ENCODE results near the gene COL15A1. TPM values are rescaled to one million over a fixed set of nuclear protein-coding genes. Genes with fewer than 3 reads are reported as not detected.

COL15A1 gene
- total RNA-seq, 4 donors from 2014 or later = 25.8 to 55.3 (median 36.0) TPM

DNA sequence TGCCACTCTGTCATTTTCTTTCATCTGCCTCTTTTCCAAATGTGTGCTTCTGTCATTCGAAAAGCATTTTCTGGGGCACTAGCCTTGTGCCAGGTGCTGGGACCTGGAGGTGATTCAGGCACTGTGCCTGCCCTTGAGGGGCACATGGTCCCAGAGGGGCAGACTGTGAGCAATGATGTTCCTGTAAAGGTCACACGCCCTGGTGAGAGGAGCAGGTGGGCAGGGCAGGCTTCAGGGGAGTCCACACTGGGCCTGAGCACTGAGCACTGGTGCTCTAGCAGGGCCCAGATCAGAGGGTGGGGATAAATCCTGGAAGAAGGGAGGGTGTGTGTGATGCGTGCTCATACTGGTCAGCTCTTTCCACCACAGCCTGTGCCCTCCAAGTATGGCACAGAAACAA is 77.8 kb downstream of the COL15A1 start:
- H3K4me1 ChIP-seq = peaks cover 0 to 25% (median 0%) of the 10 kb centered on the region in 4 donors
- peaks cover 0 to 59% (median 0%) of the 10 kb centered on the region in 3 donors for H3K36me3 ChIP-seq
- TF ChIP-seq, protein P1, sequence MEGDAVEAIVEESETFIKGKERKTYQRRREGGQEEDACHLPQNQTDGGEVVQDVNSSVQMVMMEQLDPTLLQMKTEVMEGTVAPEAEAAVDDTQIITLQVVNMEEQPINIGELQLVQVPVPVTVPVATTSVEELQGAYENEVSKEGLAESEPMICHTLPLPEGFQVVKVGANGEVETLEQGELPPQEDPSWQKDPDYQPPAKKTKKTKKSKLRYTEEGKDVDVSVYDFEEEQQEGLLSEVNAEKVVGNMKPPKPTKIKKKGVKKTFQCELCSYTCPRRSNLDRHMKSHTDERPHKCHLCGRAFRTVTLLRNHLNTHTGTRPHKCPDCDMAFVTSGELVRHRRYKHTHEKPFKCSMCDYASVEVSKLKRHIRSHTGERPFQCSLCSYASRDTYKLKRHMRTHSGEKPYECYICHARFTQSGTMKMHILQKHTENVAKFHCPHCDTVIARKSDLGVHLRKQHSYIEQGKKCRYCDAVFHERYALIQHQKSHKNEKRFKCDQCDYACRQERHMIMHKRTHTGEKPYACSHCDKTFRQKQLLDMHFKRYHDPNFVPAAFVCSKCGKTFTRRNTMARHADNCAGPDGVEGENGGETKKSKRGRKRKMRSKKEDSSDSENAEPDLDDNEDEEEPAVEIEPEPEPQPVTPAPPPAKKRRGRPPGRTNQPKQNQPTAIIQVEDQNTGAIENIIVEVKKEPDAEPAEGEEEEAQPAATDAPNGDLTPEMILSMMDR (IDR thresholded peaks at IDR 0.05) = no peak
- TF ChIP-seq EP300 (IDR thresholded peaks at IDR 0.05) = no peak
- TF ChIP-seq POLR2A (IDR thresholded peaks at IDR 0.05) = no peak
- no peak overlapping the region for H3K4me3 ChIP-seq
- no peaks in the 10 kb centered on the region for H3K27me3 ChIP-seq
- 86 to 87% methylated on average over 3 of the region's 3 CpGs for WGBS, 2 donors
- H3K27ac ChIP-seq = peak overlapping the region in 1 of 4 donors; percentile 82
- no peaks in the 10 kb centered on the region for H3K9me3 ChIP-seq
- no peak for DNase-seq (ENCODE audit: low spot score in 2 of 2)

DNA sequence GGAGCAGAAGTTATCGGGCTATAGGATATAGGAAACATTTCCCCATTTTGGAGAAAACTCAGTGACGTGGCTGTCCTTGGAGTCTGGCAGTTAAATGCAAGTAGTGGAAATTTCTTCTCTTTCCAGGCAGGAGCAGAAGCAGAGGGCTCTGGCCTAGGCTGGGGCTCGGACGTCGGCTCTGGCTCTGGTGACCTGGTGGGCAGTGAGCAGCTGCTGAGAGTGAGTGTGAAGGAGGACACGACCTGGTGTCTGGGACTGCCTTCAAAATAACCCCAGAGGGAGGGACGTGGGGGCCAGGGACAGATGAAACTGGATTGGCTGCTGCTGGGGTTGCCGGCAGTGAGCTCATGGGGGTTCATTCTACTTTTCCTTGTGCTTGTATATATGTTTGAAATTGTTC is 79.5 kb downstream of the COL15A1 start:
- H3K4me1 ChIP-seq = peaks cover 0 to 25% (median 0%) of the 10 kb centered on the region in 4 donors
- DNase-seq (ENCODE audit: low spot score in 2 of 2) = no peak
- peaks cover 0 to 62% (median 0%) of the 10 kb centered on the region in 3 donors for H3K36me3 ChIP-seq
- TF ChIP-seq, protein P1 (IDR thresholded peaks at IDR 0.05) = no peak
- TF ChIP-seq EP300 (IDR thresholded peaks at IDR 0.05) (no peak), POLR2A (IDR thresholded peaks at IDR 0.05) (no peak)
- H3K27me3 ChIP-seq = no peaks in the 10 kb centered on the region
- H3K9me3 ChIP-seq = no peaks in the 10 kb centered on the region
- WGBS, 2 donors = 68 to 74% methylated on average over 8 of the region's 8 CpGs
- no peak overlapping the region for H3K4me3 ChIP-seq
- peak overlapping the region in 1 of 4 donors; percentile 61 for H3K27ac ChIP-seq

DNA sequence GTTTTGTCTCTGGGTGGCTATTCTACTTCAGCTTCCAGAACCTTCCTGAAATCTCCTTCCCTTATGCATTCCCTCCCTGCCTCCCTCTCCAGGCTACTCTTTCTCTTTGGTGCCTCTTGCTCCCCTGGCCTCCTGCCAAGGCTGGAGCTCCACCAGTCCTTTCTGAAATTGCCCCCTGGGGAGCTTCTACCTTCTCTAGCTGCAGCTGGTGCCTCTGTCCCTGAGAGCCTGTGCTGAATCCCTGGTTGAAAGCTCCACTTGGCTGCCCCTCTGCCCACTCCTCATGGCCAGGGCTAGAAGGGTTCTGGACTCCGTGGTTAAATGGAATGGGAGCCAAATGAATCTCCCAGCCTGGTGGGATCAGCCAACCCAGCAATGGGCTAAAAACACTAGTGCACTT is 80.1 kb downstream of the COL15A1 start:
- H3K4me1 ChIP-seq = peaks cover 0 to 25% (median 0%) of the 10 kb centered on the region in 4 donors
- WGBS, 2 donors = 56 to 67% methylated on average over 1 of the region's 1 CpG
- peaks cover 0 to 64% (median 0%) of the 10 kb centered on the region in 3 donors for H3K36me3 ChIP-seq
- no peaks in the 10 kb centered on the region for H3K9me3 ChIP-seq
- TF ChIP-seq POLR2A (IDR thresholded peaks at IDR 0.05) (no peak), EP300 (IDR thresholded peaks at IDR 0.05) (no peak)
- TF ChIP-seq, protein P1 (IDR thresholded peaks at IDR 0.05) = no peak
- peak; percentile 39 to 44 for DNase-seq (ENCODE audit: low spot score in 2 of 2)
- H3K27me3 ChIP-seq = no peaks in the 10 kb centered on the region
- peak overlapping the region in 1 of 4 donors; percentile 61 for H3K27ac ChIP-seq
- H3K4me3 ChIP-seq = no peak overlapping the region

DNA sequence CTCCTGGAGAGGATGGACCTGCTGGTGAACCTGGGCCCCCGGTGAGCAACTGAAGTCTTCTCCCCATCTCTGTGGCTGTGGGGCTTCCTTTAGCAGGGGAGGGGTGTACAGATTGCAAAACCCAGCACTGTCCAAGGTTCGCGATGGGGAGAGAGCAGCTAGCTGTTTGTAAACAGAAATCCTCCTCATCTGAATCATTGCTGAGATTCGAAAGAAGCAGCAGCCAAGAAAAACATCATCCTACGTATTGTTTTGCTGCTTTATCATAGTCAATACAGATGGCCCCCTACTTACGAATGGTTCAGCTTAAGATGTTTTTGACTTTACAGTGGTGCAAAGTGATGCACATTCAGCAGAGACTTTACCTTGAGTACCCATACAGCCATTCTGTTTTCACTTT is 81.3 kb downstream of the COL15A1 start:
- 74 to 76% methylated on average over 6 of the region's 6 CpGs for WGBS, 2 donors
- no peak overlapping the region for H3K27ac ChIP-seq
- H3K9me3 ChIP-seq = no peaks in the 10 kb centered on the region
- no peaks in the 10 kb centered on the region for H3K27me3 ChIP-seq
- no peak overlapping the region for H3K4me3 ChIP-seq
- H3K4me1 ChIP-seq = peaks cover 0 to 17% (median 0%) of the 10 kb centered on the region in 4 donors
- TF ChIP-seq, protein P1 (IDR thresholded peaks at IDR 0.05) = no peak
- no peak for TF ChIP-seq EP300 (IDR thresholded peaks at IDR 0.05)
- no peak for DNase-seq (ENCODE audit: low spot score in 2 of 2)
- H3K36me3 ChIP-seq = peaks cover 0 to 65% (median 0%) of the 10 kb centered on the region in 3 donors

DNA sequence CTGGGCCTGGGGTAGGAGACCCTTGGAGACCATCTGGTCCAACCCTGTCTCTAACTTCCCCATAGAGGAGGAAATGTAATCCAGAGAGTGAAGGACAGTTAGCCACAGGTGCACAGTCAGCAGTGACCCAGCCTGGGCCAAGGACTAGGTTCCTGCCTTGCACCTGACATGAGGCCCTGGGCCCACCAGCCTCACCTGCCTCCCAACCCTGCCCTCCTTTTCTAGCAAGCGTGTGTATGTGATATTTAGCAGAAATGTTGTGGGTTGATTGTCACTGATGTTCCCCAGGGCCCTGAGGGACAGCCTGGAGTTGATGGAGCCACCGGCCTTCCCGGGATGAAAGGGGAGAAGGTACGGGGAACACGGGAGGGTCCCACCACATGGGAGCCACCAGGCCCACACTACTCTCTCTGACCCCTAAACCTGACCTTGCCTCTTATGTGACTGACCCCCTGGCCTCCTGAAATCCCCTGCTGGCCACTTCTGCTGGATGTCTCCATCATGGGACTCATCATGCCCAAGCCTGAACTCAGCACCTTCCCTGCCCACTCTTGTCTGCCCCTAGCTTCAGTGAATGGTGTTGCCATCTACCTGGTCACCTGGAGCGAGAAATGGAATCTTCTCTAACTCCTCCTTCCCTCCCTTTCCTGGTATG is 82.0 kb downstream of the COL15A1 start:
- no peak for DNase-seq (ENCODE audit: low spot score in 2 of 2)
- H3K27me3 ChIP-seq = no peaks in the 10 kb centered on the region
- H3K36me3 ChIP-seq = peaks cover 0 to 59% (median 0%) of the 10 kb centered on the region in 3 donors
- peaks cover 0 to 11% (median 0%) of the 10 kb centered on the region in 4 donors for H3K4me1 ChIP-seq
- H3K4me3 ChIP-seq = no peak overlapping the region
- 91% methylated on average over 6 of the region's 6 CpGs for WGBS, 2 donors
- TF ChIP-seq EP300 (IDR thresholded peaks at IDR 0.05) (no peak), POLR2A (IDR thresholded peaks at IDR 0.05) (no peak)
- TF ChIP-seq, protein P1 (IDR thresholded peaks at IDR 0.05) = no peak
- H3K9me3 ChIP-seq = no peaks in the 10 kb centered on the region
- H3K27ac ChIP-seq = no peak overlapping the region

Measured in tibial nerve (tissue), 4 donors.